SKM-1 treated with dmso at 0.1 percent for 144 hours (cell line): ENCODE data around the gene CDK19.
A peak's percentile ranks its signal among the peaks of the same experiment; 100 is the strongest.

Source experiments
- DNase-seq: peaks from one replicate; lab custom pipeline; 2025; ENCODE audit not compliant: unreplicated experiment; lab: John Stamatoyannopoulos, UW

Gene CDK19

GRCh38 chr6:110705543-110705942 is 109.7 kb downstream of the CDK19 start:
- no peak for DNase-seq

GRCh38 chr6:110703906-110704594 is 111.2 kb downstream of the CDK19 start:
- DNase-seq = no peak

GRCh38 chr6:110703010-110703905 is 112.0 kb downstream of the CDK19 start:
- DNase-seq = no peak

- DNase-seq = no peak
Measured at GRCh38 chr6:110699780-110700179, 115.5 kb downstream of the CDK19 start.

GRCh38 chr6:110693994-110694393 is 121.3 kb downstream of the CDK19 start:
- no peak for DNase-seq

GRCh38 chr6:110693296-110693695 is 122.0 kb downstream of the CDK19 start:
- DNase-seq = no peak

- DNase-seq = no peak
Measured at GRCh38 chr6:110690916-110691315, 124.4 kb downstream of the CDK19 start.

- DNase-seq = no peak
Measured at GRCh38 chr6:110690106-110690654, 125.1 kb downstream of the CDK19 start.

GRCh38 chr6:110689275-110689935 is 125.9 kb downstream of the CDK19 start:
- no peak for DNase-seq

GRCh38 chr6:110688661-110689268 is 126.5 kb downstream of the CDK19 start:
- DNase-seq = peak; percentile 22

- DNase-seq = no peak
Measured at GRCh38 chr6:110687326-110687725, 127.9 kb downstream of the CDK19 start.

- DNase-seq = no peak
Measured at GRCh38 chr6:110683241-110683640, 132.0 kb downstream of the CDK19 start.

GRCh38 chr6:110682460-110682853 is 132.8 kb downstream of the CDK19 start:
- DNase-seq = peak; percentile 92

- no peak for DNase-seq
Measured at GRCh38 chr6:110681543-110682459, 133.5 kb downstream of the CDK19 start.

- no peak for DNase-seq
Measured at GRCh38 chr6:110676396-110676795, 138.9 kb downstream of the CDK19 start.

GRCh38 chr6:110674096-110674495 is 141.2 kb downstream of the CDK19 start:
- no peak for DNase-seq

- DNase-seq = no peak
Measured at GRCh38 chr6:110672122-110672521, 143.1 kb downstream of the CDK19 start.

GRCh38 chr6:110671447-110671846 is 143.8 kb downstream of the CDK19 start:
- no peak for DNase-seq

- DNase-seq = no peak
Measured at GRCh38 chr6:110665600-110665999, 149.7 kb downstream of the CDK19 start.

GRCh38 chr6:110664933-110665332 is 150.3 kb downstream of the CDK19 start:
- DNase-seq = peak; percentile 89
